GM20000 (cell line): ENCODE data around the gene PIK3IP1.

ENCODE experiments used
- DNase-seq: peaks from one replicate; pipeline ENCODE4 v3.0.0; 2012; ENCODE audit warnings: low spot score
- TF ChIP-seq, protein P1 (sequence below): IDR thresholded peaks from 2 replicates; pipeline ENCODE4 v1.5.1; 2012; ENCODE audit warnings: mild to moderate bottlenecking, control low read depth; ENCODE audit errors: extremely low read depth, missing control alignments

Gene PIK3IP1, protein sequence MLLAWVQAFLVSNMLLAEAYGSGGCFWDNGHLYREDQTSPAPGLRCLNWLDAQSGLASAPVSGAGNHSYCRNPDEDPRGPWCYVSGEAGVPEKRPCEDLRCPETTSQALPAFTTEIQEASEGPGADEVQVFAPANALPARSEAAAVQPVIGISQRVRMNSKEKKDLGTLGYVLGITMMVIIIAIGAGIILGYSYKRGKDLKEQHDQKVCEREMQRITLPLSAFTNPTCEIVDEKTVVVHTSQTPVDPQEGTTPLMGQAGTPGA

DNA sequence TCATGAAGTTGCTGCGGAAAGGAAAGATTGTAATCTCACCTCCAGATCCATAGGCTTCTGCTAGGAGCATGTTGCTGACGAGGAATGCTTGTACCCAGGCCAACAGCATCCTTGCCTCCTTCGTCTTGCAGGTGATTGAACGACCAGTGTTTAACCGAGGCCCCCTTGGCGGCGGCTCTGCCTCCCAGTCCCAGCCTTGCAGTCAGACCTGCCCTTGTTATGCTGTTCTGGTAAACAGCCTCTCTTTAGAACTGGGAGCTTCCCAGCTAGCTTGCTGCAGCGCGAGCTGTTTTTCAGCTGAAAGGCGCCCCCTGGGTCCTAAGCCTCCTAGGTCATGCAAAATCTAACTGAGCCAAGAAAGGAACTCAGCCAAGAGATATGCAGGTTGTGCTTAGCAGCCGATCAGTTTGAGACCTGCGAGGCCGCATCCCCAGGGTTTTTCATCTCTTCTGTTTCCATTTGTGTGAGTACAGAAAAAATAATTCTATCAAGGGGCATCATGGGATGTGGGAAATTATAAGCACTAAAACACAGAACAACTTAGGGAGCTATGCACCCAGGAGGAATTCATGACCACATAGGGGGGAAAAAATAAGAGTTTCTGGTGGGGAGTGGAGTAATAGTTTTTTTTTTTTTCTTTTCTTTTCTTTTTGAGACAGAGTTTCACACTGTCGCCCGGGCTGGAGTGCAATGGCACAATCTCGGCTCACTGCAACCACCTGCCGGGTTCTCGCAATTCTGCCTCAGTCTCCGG, at the start of gene PIK3IP1:
PIK3IP1 (minus strand) TSS at position 253 of the 754 bp plus-strand sequence; CDS start at position 109, 144 bp downstream.
- TF ChIP-seq, protein P1, sequence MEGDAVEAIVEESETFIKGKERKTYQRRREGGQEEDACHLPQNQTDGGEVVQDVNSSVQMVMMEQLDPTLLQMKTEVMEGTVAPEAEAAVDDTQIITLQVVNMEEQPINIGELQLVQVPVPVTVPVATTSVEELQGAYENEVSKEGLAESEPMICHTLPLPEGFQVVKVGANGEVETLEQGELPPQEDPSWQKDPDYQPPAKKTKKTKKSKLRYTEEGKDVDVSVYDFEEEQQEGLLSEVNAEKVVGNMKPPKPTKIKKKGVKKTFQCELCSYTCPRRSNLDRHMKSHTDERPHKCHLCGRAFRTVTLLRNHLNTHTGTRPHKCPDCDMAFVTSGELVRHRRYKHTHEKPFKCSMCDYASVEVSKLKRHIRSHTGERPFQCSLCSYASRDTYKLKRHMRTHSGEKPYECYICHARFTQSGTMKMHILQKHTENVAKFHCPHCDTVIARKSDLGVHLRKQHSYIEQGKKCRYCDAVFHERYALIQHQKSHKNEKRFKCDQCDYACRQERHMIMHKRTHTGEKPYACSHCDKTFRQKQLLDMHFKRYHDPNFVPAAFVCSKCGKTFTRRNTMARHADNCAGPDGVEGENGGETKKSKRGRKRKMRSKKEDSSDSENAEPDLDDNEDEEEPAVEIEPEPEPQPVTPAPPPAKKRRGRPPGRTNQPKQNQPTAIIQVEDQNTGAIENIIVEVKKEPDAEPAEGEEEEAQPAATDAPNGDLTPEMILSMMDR: peak; percentile 28
- DNase-seq: peak; percentile 82

DNA sequence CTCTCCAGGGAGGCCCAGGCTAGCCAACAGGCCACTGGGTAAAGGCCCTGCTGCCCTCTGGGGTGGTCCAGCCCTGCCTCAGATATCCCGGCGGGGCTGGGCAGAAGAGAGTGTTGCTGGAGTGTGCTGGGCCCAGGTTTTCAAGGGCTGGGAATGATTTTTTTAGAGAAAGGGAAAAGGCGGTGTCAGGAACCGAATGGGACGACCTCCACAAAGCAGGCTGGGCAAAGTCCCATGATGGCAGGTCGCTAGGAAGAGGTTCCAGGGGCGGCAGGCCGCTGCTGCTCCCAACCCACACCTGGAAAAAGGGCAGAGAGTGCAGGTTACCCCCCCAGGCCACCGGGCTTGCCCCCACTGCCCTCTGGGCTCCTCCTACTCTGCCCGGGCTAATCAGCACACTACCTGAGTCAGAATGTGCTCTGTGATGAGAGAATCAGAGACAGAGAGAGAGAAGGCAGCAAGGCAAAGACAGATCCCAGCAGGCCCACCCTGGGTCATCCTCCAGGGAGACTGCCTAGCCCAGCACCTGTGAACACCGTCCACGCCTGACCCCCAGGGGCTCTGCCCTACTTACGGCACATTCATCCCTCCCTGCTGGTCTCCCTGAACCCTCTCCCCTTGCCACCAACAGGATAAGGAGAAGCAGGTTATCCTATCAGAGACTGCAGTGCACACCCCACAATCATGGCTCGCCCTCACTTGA, 49.2 kb upstream of the PIK3IP1 start:
- no peak for DNase-seq
- TF ChIP-seq, protein P1: no peak

DNA sequence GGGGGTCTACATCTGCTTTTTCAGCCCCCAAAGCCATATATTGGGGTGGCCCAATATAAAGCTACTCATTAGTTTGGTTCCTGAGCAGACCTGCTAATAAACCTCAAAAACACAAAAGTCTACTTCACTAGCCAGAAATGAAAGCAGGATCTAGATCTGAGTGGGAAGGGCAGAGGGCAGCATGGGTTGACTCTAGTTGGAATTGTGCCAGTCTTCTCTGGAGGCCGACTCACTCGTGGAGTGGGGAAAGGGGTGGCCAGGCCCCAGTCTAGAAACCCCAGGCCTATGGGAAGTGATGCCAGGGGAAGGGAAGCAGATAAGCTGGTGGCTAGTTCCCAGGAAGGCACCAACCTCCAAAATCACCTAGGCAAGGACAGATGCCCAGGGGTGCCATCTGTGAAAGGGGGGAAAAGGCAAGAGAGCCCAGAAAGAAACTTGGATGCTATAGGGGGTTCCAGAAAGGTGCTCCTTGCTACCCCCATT, 48.5 kb upstream of the PIK3IP1 start:
- no peak for DNase-seq

DNA sequence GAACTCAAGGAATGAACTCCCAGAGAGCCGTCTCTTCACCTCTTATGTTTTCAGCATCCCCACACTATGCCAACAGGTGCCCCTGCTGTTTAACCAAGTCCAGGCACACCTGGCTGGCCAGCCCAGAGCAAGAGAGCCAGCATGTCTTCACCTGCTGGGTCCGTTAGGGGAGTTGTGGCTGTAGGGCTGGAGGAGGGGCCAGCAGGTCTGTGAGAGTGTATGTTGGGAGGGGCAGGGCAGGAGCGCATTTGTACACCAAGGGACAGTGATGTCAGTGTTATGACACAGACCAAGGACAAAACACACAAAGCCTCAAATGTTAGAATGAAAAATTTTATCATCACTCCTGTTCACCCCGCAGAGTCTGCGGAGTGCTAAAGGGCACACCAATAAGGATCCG, 48.1 kb upstream of the PIK3IP1 start:
- TF ChIP-seq, protein P1: no peak

More for the DNA sequence above, 48.5 kb upstream of the PIK3IP1 start:
- TF ChIP-seq, protein P1: no peak

DNA sequence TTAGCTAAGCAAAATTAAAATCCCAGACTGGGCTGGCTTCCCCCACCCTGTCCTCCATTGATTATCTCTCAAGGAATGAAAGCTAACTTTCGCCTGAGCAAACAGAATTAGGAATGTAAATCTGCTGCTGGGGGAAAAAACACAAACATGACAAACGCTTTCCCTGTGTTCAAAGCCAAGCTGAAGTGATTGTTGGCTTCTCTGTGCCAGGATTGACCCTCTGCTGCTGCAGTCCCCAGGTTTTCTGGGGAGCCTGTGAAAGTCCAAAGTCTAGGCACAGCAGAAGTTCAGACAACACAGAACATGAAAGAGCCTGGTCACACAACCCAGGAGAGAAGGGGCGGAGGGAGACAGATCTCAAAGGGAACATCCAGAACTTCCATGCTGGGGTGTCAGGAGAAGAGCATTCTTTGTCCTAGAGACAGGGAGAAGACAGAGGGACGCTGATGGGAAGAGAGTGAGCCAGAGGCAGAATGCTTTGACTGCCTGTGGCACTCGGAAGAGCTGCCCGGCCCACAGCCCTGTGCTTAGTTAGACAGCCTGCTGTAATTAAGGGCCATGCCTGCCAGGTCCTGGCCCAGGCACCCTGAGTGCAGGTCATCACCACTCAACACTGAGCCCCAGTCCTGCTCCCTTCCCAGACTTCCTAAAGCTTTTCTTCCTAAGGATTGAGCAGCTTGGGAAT, 47.0 kb upstream of the PIK3IP1 start:
- no peak for DNase-seq

More for the DNA sequence above, 48.1 kb upstream of the PIK3IP1 start:
- DNase-seq: no peak

DNA sequence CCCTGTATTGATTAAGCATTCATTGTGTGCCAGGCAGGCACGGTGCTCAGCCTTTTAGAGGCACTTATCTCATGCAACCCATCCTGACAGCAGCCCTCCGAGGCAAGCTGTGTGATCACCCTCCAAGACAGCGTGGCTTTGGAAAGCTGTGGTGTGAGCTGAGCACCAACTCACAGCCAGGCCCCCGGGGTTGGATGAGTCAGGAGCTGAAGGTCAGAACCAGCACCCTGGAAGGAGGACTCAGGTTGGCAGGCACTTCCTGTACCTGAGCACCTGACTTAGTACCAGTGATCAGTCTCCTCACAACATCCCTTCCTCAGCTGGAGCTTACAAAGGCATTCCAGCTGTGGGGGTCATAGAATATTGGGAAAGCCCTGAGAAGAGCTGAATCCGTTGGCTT, 44.9 kb upstream of the PIK3IP1 start:
- DNase-seq: no peak
- TF ChIP-seq, protein P1: no peak

More for the DNA sequence above, 47.0 kb upstream of the PIK3IP1 start:
- TF ChIP-seq, protein P1: no peak
